GM12892 (cell line): ENCODE measurements around the gene MYOCD.

Experiments used
- DNase-seq: peaks from one replicate; pipeline ENCODE4 v3.0.0; 2011; ENCODE audit not compliant: insufficient read length
- FAIRE-seq: peaks from 2 replicates; lab custom pipeline; 2011; peaks lifted over from hg19 to GRCh38; lab: Jason Lieb, UNC
- POLR2A ChIP-seq: IDR thresholded peaks from 2 replicates; pipeline ENCODE4 v1.6.1; 2011; ENCODE audit warnings: low read depth, low read length, control low read depth
- POLR2AphosphoS5 ChIP-seq: IDR thresholded peaks from 2 replicates; pipeline ENCODE4 v1.6.1; 2011; ENCODE audit warnings: low read depth, low read length, control low read depth
- TAF1 ChIP-seq: IDR thresholded peaks from 2 replicates; pipeline ENCODE4 v1.6.1; 2011; ENCODE audit warnings: low read depth, mild to moderate bottlenecking, control low read depth, low read length, borderline replicate concordance

MYOCD gene

DNA sequence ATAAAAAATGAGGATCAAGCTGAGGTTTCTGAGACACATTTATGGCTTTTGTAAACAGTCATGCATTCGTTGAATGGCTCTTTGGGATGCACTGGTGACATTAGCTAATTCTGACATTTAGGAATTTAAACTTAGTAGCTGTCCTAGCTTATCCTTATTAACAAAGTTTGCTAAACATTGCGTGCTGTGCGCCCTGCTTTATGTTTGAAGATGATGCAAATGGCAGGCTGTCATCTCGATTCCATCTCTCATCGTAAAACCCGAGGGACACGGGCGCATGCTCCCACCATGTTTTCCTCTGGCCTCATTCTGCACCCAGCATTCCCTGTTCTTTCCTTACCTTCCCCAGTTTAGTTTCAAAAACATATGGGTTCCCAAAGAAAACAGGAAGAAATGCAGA is 69.8 kb downstream of the MYOCD start:
- DNase-seq (no peak), FAIRE-seq (no peak)
- TF ChIP-seq POLR2A (no peak), TAF1 (no peak), POLR2AphosphoS5 (no peak)

DNA sequence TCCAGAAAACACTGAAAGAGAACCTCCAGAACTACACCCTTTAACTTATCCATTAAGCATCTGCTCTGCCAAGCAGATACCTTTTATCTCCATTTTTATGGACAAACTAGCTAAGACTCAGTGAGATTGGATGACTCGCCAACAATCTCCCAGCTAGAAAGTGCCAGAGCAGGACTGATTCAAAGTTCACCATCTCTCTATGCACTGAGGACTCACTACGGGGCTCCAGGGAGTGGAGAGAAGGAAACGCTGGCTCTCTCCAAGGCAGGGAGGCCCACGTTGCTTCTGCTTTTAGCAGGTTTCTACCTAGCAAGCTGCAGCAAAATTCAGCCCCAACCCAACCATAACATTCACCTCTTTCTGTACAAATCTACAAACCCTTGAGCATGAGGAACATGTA is 70.8 kb downstream of the MYOCD start:
- FAIRE-seq = no peak
- no peak for DNase-seq
- TF ChIP-seq TAF1 = no peak
- no peak for TF ChIP-seq POLR2A
- TF ChIP-seq POLR2AphosphoS5 = no peak

DNA sequence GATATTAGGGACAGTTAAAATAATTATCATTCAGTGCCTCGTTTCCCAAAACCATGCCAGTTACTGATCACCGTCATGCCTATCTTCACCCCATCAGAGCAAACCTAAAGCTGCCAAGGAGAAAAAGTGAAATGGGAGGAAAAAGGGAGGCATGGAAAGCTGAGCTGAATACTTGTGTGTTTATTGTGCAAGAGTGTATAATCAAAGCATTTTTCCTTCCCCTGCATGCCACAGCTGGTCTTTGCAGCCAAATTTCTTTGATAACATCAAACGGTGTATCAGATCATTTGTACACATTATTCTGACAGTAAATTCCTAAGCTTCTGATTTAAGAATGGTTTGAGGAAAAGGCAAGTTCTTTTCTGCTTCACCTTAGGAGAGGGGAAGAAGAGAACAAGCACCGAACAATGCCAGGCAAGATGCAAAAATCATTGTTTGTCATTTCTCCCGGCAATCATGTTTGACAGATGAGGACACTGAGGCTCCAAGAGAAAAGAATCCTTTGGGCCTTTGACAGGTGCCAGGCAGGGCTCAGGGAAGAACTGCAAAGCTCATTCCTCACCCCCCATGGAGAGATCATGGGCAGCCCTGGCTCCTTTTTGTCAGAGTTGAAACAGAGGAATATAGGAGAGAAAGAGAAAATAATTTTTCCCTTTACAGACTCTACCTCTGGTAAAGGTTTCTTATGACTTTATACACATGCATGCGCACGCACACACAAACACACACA is 72.2 kb downstream of the MYOCD start:
- TF ChIP-seq TAF1 (no peak), POLR2AphosphoS5 (no peak), POLR2A (no peak)
- no peak for DNase-seq
- no peak for FAIRE-seq

DNA sequence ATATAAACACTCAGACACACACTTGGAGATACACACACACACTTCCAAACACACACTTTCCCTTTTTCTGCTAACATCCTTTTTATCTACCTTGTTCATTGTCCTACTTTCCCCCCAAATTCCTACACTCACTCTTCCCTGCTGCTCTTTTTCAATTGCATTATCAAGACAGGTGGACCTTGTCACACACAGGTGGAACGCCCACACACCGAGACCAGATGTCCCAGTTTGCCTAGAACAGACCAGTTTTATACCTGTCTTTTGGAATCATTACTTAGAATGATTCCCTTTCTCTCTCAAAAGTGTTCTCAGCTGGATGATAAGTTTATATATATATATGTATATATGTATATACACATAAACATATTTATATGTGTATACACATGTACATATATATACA is 72.9 kb downstream of the MYOCD start:
- FAIRE-seq = no peak
- no peak for TF ChIP-seq TAF1
- no peak for TF ChIP-seq POLR2AphosphoS5
- no peak for TF ChIP-seq POLR2A
- no peak for DNase-seq

DNA sequence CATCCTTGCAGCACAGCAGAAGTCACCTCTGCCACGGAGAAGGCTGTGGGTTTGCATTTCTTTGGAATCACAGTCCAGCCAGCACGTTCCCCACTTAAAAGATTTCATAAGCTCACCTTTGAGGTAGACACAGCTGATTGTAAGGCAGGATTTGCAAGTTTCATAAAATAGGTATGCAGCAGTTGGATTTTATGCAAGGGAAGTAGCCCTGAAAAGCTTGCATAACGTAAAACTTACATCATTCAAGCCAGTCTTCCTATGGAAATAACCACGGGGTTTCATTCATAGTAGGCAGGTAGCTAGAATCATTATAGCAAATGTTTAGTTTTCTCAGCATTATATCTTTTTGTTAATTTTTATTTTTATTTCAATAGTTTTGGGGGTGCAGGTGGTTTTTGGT is 73.8 kb downstream of the MYOCD start:
- TF ChIP-seq POLR2A = no peak
- no peak for TF ChIP-seq TAF1
- no peak for TF ChIP-seq POLR2AphosphoS5
- FAIRE-seq (no peak), DNase-seq (no peak)

DNA sequence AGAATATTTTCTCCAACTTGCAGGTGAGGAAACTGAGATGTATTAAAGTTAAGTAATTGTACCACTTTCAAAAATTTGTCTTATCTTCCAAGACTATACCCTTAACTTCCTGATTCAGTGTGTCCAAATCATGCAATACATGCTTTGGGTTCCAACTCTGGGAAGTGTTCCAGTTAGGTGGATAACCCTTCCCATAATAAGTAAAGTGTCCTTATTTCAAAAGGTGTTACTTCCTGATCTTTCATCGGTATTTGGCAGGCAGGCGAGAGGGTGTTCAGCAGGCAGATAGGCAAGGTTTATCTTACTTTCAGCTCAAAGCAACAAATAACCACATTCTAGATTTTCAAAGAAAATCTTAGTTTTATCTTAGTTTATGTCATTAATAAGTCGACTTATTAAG is 77.4 kb downstream of the MYOCD start:
- no peak for DNase-seq
- TF ChIP-seq TAF1 (no peak), POLR2A (no peak), POLR2AphosphoS5 (no peak)

DNA sequence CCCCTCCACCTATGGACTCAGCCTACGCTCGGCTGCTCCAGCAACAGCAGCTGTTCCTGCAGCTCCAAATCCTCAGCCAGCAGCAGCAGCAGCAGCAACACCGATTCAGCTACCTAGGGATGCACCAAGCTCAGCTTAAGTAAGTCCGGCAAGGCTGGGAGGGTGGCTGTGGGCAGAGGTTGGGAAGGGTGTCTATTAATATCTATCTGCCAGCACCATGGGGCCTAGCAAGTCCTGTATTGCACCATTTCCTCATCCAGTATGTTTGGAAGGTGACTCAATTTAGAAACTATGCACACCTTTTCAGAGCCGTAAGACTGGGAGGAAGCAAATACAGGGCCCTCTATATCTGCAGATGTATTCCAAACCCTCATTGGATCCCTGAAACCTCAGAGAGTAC is 78.6 kb downstream of the MYOCD start:
- no peak for FAIRE-seq

More for the DNA sequence above, 77.4 kb downstream of the MYOCD start:
- FAIRE-seq = no peak

DNA sequence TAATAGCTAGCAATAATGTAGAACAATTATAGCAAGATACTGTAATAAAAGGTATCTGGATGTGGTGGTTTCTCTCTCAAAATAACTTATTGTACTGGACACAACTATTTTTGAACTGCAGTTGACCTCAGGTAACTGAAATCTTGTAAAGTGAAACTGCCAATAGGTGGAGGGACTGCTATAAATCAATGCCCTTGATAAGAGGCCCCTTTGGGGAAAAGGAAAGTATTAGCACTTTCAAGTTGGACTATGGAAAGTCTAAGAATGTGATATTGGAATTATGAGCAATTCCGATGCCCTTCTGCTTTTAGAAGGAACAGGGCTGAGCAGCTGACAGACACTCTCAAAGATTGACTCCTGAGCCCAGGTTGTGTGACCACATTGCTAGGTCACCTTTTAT is 79.1 kb downstream of the MYOCD start:
- no peak for DNase-seq
- no peak for TF ChIP-seq POLR2AphosphoS5
- no peak for TF ChIP-seq TAF1
- TF ChIP-seq POLR2A = no peak
- no peak for FAIRE-seq

More for the DNA sequence above, 78.6 kb downstream of the MYOCD start:
- DNase-seq = no peak
- TF ChIP-seq TAF1 (no peak), POLR2AphosphoS5 (no peak), POLR2A (no peak)

DNA sequence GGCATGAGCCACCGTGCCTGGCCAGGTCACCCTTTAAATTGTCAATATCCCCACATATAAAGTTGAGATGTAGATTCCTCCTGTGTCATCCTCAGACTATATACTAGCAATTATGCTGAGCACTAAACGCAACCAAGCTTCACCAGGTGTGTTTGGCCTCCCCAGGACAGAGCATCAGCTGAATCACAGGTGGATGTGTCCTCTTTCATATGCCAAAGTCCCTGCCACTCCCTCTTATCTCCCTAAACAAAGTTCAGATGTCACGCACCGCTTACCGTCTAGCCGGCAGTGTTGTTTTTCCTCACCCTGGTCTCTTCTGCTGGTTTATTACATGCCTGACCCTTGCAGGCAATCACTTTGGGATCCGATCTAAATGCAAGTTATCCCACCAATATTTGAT is 79.8 kb downstream of the MYOCD start:
- TF ChIP-seq POLR2AphosphoS5 = no peak
- no peak for TF ChIP-seq POLR2A
- no peak for TF ChIP-seq TAF1
- DNase-seq = no peak
- no peak for FAIRE-seq

DNA sequence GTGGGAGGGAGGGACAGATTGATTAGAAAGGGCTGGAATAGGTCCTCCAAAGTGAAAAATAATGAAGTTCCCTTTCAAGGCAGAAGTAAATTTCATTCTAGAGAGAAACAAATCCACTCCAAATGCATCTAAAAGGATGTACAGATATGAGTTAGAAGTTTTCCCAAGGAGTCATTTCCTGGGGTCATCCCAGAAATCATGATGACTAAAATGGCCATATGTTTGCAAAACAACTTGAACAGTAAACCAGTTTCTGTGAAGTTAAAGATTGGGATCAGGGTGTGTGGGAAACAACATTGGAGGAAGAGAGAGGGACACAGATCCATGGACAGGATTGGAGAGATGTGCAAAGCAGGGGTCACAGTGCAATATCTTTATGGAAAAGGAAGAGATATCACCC is 91.1 kb downstream of the MYOCD start:
- TF ChIP-seq POLR2AphosphoS5 (no peak), POLR2A (no peak), TAF1 (no peak)
- DNase-seq (no peak), FAIRE-seq (no peak)

DNA sequence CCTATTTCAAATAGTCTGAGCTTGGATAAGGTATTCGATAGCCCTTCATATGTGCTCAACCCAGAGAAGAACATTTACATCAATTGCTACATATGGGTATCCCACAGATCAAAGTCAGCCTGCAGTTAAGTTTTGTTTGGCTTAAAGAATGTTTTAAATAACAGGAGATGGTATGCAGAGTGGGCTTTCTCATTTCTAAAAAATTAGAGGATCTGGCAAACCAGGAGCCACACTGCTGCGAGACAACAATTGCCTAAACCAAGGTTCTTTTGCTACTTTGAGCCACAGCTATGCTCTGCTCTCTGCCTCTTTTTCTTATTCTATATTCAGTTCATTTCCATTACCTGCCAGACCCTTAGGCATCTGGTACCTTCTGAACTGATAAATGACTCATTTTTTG is 93.4 kb downstream of the MYOCD start:
- no peak for FAIRE-seq
- no peak for DNase-seq
- TF ChIP-seq POLR2A (no peak), POLR2AphosphoS5 (no peak), TAF1 (no peak)

DNA sequence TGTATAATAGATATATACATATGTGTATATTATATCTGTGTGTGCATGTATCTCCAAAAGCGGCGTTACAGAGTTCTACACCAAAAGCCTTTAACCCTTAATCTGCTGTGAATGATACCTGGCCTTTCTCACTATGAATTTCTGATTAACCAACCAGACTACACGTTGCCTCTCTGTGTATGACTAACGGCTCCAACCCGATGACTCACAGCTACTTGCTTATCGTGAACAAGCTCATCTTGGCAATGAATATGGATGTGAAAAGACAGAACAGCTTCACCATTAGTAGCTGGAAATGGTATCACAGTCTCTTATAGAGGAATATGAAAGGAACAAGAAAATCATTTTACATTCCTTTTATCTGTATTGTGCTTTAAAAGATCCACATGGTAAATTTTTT is 99.9 kb downstream of the MYOCD start:
- TF ChIP-seq POLR2A = no peak
- no peak for TF ChIP-seq TAF1
- no peak for TF ChIP-seq POLR2AphosphoS5
- FAIRE-seq (peak; percentile 46), DNase-seq (no peak)

DNA sequence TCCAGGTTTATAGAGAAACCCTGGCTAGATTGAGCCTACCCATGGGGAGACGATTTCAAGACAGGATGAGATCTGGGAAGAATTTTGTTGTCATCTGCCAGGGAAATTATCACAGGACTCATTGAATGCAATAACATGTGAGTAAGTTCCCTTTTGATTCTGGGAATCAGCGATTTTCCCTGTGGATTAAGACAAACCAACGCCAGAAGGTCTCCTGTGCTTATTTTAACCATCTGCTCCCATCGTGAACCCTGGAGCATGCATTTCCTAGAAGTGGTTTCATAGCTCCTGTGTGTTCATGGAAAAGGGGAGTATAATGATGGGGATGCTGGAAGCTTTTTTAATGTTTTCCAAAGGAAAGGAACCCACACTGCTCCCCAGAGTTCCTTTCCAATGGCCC is 102.6 kb downstream of the MYOCD start:
- DNase-seq (no peak), FAIRE-seq (no peak)
- TF ChIP-seq POLR2A (no peak), POLR2AphosphoS5 (no peak), TAF1 (no peak)
